Stimulated activated CD4-positive, alpha-beta T cell treated with anti-CD3 and anti-CD28 coated beads, Interleukin-4, amount 100 ng/mL, for 4 hours (primary cell): Measurements from ENCODE around the gene ZFYVE21.
A peak's percentile ranks its signal among the peaks of the same experiment; 100 is the strongest.

Experiments used
- DNase-seq, 2 experiments: peaks; one replicate each; pipeline ENCODE4 v3.0.0-alpha.2; 2020

ZFYVE21 gene

DNA sequence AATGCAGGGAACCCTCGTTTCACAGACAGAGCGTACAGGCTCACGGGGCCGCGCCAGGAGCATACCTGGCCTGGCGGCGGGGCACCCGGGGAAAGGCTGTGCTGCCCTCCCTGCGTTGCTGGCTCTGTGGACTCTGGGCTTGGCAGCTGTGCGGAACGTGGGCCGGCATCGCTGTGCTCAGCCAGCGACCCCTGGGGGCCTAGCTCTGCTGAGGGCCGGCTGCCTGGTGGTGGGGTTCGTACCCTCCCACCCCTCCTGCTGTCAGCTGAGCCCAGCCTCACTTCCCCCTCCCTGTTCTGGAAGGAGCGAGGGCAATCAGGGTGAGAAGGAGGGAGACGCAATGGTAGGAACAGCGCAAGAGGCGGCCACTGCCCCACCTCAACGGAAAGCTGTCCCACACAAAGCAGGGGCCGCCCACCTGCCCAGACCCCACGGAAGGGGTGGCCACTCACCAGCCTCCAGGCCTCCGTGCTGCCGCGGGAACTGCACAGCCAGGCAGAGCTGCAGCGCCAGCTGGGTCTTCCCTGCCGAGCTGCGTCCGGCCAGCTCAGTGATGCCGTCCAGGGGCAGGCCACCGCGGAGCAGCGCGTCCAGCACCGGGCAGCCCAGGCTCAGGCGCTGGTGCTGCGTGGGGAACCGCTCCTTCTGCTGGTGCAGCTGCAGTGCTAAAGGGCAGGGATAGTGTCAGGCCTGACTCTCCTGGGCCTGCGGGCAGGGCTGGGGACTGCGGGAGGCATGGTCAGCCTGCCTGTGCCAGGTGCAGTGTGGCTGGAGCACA lies 8.9 kb upstream of the ZFYVE21 start:
- DNase-seq: no peak

DNA sequence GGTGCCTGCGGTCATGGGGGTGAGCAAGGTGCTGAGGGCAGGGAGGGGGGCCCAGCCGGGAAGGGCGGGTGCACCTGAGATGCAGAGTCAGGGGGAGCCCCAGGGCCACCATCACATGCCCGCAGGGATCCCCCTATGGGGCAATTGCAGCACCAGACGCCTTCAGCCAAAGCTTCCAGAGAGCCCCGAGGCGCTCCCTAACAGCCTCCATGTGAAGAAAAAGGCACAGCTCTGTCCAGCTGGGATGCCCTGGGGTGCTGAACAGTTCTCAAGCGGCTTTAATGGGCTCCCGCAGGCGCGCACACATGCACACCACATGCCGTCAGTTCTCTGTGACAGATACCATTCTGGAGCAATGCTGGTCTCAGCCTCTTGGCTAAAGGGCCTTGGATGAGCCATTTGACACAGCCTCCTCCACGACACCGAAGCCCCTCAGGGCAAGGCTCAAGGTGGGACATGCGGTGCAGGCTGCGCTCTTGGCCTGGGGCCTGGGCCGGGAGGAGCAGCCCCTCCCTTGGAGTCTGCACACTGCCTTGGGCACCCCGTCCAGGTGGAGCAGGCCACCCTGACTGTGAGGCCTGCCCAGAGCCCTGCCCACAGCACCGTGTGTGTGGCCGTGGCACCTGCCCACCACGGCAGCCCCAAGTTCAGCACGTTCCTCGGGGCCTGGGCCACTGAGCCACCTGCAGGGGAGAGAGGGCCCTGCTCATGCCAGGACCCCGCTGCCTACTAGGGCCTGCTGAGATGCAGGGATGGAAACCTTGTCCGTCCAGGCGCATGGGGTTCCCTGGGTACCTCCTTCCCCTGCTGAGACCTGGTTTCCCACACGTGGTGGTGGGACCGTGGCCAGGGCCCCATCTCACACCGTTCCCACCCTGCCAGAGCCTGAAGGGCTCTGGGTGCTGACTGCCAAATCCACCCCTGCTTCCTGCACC lies 8.0 kb upstream of the ZFYVE21 start:
- no peak for DNase-seq

DNA sequence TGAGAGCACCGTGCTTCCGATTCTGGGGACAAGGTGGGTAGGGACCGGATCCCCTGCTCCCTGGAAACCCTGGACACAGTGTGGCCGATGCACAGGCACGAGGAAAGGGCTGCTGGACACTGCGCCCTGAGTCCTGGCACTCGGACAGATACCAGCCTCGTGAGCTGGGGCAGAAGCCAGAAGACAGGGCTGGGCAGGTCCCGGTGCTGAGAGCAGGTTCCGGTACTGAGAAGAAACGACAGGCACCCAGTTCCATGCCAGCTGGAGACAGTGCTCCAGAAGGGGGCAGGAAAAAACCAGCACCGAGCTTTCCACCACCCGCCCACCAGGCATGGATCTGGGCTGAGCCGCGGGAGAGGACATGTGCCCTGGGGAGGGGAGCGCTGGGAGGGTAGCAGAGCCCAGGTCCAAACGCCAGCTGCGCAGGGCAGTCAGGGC lies 6.8 kb upstream of the ZFYVE21 start:
- no peak for DNase-seq

DNA sequence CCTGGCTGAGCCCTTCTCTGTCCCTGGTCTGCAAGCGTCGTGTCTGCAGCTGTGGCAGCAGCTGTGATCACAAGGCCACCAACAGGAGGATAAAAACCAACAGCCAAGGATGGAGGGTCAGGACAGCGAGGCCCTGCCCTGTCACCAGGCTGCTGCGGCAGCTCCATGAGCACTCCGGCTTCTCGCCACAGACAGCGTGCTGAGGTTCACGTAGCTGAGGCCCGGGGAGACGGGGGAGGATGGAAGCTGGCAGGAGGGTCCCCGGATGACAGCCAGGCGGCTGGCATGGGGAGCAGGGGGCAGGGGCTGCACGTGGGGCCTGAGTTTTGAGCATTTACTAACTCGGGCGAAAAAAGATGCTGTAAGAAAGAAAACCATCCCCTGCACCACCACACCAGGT lies 5.8 kb upstream of the ZFYVE21 start:
- DNase-seq: no peak

DNA sequence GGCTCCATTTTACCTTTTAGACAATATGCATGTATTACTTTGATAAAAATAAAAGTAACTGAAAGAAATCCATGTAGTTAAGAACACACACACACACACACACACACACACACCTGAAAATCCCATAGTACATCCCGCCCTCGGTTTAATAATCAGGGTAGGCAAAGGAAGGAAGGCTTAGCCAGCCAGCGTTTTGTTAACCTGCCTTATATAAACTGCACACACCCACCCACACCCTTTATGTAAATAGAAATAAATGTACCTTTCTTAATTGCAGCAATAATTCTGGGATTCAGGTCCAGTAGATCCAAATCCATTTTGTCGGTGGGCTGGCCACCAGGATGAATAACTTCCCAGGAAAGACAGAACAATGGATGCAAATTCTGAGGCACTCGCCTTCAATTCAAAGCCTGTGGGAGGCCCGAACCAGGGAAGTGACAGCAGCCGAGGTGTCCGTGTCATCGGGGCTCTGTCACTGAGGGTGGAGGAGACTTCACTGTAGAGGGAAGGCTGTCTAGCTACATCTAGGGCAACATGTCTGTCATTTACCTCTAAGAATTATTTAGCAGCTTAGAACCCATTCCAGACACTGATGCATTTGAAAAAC lies 4.7 kb upstream of the ZFYVE21 start:
- no peak for DNase-seq

DNA sequence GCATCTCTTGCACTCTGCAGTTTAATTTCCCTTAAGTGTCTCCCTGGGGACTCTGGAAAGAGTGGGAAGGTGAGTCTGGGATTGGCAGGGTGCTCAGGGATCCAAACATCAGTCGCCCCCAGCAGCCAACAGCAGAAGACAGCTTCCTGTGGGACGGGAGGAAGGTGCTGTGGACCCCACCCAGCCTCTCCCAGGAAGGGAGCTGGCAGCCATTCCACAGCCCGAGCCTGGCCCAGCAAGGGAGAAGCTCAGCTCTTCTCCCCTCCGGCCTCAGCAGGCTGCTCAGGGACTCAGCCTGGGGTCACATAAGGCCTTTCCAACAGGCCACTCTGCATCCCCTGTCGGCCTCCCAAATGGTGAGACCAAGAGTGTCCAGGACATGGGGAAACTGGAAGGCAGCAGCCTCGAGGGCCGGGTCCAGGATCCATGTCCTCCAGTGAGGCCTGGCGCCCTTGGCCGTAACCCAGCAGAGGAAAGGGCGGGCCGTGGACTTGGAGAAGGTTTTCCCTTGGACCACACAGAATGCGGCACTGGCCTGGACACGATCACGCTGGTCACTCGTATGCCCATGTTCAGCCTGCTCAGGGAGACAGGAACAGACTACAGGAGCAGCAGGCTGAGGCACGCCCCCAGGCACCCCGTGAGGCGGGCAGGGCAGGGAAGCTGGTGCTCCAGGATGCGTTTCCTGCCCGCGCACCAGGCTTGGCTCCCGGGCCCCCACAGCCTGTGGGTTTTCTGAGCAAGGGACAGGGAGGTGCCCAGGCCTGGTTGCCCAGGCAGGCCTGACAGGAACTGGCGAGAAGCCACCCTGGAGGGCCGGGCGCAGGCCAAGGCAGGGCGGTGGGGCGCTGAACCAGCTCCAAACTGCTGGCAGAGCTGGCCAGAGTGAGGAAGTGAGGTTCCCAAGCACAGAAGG lies 3.8 kb upstream of the ZFYVE21 start:
- no peak for DNase-seq

DNA sequence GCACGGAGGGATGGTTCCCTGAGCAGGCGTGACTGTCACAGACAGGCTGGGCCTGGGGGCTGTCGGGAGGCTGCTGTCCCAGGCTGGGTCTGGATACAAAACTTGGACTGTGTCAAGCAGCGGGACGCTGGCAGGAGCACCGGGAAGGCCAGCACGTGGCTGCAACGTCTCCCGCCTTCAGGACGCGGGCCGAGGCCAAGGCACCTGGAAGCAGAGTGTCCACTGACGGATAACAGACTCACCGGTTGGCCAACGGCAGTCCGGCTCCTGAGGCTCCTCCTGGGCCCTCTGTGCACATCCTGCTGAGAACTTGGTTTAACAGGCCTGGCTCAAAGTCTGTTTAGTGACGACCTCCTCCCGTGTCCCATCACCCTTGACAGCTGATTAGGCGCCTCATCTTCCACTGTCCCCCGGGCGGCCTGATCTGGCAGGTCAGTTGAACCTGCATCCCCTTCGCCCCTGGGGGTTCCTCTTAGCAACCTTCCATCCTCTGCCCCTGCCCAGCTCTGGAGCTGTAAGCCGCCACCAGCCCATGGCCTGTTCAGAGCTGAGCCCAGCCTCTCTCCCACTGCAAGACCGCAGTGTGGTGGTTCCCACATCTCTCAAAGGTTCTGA lies 2.9 kb upstream of the ZFYVE21 start:
- DNase-seq: no peak

DNA sequence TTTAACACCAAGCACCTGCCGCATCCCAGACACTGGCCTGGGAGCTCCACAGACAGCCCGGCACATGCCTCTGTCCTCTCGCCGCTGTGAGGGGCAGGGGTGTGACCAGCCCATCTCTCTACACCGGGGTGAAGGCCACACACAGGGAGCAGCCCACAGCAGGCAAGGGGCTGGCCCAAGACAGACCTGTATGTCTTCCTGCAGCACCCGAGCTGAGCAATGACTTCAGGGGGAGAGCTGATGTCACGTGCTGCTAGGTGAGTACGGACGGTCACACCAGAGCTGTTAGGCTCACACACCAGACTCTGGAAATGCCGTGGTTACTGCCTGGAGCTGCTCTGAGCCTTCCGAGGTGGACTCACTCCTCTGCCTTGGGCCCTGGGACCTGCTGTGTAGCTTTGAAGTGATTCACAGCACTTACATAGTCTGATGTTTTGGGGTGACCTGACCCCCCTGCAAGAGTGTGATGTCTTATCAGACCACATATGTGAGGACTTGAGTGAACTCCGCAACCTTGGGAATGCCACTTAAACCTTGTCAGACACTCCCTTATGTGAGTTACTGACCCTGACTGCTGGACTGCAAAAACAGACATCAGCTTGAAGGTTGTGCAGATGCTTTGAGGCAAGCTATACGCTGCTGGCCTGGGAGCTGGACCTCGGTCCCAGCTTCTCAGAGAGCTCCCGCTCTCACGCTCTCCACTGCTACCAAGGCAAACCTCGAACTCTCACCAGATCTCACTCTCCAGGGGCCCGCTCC lies 2.1 kb upstream of the ZFYVE21 start:
- no peak for DNase-seq

DNA sequence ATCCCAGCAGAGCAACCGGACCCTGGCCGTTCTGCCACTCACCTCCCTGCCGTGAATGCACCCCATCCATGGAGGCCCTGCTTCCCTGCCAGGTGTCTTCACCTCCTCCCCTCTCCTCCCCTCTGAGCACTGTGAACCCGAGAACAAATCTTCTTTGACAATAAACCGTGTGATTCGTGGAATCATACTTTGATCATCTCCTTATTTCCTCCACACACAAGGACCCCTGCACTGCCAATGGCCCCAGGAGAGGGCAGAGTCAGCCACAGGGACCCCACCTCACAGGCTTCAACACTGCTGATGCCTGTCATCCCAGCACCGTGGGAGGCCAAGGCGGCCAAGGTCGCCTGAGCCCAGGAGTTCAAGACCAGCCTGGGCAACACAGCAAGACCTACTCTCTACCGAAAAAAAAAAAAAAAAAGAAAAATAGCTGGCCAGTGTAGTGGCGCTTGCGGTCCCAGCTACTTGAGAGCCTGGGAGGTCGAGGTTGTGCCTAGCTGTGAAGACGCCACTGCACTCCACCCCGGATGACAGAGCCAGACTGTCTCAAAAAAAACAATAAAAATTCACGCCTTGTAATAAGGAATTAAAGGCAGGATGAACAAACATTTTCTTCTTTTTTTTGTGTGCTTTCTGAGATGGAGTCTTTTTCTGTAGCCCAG lies 1.4 kb upstream of the ZFYVE21 start:
- no peak for DNase-seq

DNA sequence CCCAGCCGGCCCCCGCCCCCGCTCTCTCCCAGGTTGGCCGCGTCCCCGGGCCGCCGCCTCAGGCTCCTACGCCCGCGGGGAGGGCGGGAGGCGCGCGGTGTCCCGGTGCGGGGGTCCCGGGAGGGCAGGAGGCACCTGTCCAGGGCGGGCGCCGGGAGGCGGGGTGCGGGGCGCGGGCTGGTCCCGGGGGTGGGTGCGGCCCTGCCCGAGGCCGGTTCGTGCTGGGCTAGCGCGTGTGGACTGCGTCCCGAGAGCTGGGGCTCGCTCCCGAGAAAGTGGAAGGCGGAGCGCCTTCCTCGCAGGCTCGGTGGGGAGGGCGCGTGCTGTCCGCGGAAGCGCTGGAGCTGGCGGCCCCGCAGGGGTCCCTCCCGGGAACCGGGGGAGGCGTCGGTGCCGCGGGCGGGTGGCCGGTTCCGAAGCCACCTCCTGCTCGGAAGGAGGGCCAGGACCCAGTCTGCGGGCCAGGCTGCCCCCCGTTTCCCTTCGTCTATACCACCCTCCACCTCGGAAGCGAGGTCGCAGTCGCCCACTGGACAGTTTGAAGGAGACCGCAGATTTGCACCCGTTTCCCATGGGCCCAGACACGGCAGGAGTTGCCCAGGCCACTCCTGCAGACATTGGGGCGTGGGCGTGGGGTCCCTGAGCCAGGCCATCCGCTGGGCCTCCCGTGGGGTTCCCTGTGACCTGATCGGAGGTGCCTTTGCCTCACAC lies 636 bp downstream of the ZFYVE21 start:
- DNase-seq: peak in 1 of 2 experiments; percentile 24

DNA sequence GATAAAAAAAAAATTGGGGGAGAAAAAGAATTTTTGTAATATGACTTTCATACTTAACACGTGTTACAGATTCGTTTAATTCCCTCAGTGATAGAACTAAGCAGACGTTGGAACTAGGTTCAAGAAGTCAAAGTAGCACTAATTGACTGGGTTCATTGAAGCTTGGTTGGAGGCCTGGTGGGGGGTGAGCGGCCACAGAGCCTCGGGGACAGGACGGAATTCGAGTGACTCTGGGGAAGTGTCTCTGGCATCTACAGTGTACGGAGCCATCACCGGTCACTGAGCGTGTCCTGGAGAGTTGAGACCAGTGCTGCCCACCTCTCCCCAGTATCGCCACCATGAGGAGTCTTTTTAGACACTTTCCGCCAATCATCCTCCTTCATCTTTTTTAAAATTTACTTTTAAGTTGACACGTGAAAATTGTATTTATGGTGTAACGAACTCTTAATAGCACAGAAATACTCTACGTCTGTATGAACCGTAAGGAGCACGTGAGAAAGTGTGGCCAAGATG lies 1.3 kb downstream of the ZFYVE21 start:
- no peak for DNase-seq

DNA sequence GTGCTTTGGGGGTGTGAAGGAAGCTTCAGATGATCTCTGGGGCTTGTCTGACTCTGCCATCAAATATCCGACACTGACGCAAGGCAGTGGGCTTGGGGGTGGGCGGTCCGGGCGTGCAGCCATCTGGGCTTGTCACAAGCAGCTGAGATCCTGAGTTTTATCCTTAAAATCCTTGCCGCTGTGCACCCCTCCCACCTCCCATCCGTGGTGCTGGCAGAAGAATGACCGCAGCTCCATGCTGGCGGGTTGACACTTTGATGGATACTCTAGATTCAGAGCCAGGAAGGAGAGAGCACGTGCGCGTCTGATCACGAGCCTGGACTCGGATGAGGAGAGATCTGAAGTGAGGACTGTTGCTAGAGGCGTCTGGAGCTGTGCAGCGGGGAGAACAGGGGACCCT lies 3.0 kb downstream of the ZFYVE21 start:
- no peak for DNase-seq

DNA sequence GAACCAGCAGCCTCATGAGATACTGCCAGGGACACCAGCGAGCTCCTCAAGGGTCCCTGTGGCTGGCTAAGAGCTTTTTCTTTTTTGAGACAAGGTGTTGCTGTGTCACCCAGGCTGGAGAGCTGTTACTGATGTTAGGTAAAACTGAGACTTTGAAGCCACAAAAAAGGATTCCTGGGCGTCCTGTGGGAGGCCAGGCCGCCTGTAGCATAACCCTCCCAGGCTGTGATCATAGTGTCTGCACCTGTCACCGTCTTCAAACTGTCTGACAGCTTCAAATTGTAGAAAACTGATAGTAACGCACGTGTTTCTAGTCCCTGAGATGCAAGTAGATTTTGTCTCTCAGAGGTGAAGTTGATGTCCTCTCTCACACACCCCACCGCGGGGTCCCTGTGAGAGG lies 4.1 kb downstream of the ZFYVE21 start:
- DNase-seq: no peak

DNA sequence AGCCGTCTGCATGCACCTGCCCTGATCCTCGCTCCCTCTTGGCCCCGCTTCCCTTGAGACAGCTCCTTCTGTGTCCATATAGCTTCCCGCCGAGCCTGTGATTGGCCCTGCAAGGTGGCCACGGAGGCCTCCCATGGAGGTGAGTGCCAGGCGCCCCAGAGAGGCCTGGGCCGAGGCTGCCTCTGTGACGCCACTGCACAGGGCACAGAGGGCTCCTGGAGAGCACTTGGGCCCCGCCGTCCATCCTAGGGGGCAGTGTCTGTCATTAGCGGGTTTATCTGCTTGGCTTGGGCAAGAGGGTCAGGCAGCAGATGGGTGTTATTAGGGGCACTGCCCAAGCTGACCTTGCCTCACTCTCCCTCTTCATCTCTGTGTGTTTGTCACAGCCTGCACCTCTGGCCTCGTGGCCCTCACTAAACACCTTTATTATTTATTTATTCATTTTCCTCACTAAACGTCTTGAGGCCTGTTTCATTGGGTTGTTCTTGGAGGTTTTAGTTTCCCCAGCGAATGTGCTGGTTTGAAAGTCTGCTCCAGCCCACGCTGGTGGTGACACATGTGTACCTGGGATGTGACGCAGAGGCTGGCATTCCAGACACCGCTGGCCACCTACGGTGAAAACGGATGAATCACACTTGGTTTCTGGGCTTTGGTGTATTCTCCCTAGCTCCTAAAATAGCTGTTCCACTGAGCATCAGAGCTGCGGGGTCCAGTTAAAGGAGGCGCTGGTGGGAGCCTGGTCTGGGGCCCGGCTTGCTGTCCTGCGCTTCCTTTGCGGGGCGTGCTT lies 5.9 kb downstream of the ZFYVE21 start:
- DNase-seq: peak in 1 of 2 experiments; percentile 9

DNA sequence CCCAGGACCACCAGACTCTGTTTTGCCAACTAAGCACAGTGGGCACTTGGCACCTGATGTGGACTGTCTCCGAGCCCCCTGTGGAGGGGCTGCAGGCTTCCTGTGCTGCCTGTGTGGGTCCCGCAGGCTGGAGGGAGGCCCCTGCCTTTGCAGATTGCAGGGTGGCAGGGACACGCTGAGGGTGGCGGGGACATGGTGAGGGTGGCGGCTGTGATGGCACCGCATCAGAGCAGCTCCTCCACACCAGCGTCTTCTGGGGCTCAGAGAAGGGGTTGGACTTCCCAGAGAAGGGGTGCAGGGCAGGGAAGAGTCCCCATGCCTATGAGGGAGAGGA lies 8.1 kb downstream of the ZFYVE21 start:
- DNase-seq: no peak

DNA sequence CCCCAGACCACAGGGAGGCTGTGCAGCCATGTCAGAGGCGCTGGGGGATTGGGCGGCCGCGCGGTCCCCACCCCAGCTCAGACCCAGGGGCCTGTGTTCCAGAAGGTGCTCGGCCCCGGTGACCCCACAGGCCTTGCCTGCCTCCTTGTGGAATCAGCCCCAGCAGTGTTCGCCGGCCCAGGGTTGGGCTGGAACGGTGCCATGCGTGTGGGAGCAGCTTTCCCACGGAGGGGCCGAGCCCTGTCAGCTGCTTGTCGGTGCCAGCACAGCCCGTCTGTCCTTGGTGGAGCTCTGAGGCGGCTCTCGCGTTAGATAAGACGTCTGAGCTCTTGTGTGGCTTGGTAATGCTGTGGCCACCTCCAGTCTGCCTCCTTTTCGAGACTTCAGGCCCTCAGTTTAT lies 8.5 kb downstream of the ZFYVE21 start:
- DNase-seq: no peak

DNA sequence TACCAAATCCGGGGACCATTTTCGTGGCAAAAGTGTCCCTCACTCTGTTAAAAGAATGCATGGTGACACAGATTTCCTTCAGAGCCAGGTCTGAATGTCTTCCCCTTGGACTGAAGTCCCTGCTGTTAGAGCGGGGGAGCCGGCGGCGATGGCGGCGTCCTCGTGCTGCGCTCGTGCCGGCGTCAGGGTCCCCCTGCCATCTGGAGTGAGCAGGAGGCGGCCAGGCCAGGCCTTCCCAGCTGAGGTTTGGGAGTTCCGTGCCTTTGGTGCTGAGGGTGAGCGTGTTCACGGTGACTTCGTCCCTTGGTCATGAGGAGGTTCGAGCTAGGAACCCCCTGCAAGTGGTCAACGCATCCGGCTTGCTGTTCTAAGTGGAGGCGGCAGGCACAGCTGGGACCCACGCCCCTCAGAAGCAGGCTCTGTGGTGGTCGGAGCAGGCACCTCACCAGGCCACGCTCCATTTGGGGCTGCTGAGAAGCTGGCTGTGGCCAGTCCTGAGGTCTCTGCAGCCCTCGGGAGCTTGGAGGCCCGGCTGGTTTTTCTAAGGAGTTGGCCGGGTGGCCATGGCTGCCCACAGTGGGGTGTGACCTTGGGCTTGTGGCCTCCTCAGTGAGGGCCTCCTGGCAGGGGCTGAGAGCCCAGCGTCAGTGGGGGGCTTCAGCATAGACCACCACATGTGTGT lies 9.5 kb downstream of the ZFYVE21 start:
- no peak for DNase-seq

DNA sequence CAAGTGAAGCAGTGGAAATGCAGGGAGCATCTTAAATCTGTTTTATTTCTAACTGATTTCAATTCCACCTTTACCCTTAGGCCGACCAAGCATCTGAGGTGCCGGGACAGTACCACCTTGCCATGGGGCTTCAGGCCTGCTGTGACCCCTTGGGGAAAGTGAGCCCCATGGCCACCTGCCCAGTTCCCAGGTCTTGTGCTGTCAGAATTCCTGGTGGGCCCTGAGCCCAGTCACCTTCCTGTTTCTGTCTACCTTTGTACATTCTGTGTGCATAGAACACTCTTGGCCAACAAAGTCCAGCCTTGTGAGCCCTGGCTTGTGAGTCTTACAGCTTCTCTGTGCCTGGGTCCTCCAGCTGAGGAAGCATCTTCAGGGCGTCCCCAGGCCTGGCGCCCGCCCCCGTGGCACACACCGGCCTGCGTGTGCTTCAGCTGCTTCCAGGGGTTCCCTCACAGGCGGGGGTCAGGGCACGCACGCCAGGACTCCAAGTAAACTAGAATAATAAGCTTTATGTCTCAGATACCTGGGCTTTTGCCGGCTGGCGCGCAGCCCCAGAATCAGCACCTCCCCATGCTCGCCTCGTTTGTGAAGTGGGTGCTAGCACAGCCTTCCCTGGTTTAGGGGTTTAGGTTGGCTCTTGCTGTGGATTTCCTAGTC lies 10.3 kb downstream of the ZFYVE21 start:
- no peak for DNase-seq
